NCI-H2029 (cell line): Measurements from ENCODE around the gene ENTPD1.
"Not testable (repeated sequence)": the region's sequence is repeated elsewhere in the genome, so short reads cannot be mapped to it uniquely, and the experiment has no call there.

Experiments
- DNase-seq: peaks from one replicate; lab custom pipeline; 2025; lab: John Stamatoyannopoulos, UW

ENTPD1 gene

DNA sequence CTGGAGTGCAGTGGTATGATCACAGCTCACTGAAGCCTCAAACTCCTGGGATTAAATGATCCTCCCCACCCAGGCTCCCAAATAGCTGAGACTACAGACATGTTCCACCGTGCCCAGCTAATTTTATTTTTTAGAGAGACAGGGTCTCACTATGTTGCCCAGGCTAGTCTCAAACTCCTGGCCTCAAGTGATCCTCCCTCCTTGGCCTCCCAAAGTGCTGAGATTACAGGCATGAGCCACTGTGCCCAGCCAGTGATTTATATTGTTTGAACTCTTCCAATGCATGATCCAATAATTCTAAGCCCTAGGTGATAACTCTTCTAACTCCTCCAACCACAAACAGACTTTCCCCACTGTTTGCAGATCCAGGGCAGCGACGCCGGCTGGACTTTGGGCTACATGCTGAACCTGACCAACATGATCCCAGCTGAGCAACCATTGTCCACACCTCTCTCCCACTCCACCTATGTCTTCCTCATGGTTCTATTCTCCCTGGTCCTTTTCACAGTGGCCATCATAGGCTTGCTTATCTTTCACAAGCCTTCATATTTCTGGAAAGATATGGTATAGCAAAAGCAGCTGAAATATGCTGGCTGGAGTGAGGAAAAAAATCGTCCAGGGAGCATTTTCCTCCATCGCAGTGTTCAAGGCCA is 110.0 kb downstream of the ENTPD1 start:
- DNase-seq, result no peak

DNA sequence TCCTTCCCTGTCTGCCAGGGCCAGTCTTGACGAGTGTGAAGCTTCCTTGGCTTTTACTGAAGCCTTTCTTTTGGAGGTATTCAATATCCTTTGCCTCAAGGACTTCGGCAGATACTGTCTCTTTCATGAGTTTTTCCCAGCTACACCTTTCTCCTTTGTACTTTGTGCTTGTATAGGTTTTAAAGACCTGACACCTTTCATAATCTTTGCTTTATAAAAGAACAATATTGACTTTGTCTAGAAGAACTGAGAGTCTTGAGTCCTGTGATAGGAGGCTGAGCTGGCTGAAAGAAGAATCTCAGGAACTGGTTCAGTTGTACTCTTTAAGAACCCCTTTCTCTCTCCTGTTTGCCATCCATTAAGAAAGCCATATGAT is 110.5 kb downstream of the ENTPD1 start:
- no peak for DNase-seq

DNA sequence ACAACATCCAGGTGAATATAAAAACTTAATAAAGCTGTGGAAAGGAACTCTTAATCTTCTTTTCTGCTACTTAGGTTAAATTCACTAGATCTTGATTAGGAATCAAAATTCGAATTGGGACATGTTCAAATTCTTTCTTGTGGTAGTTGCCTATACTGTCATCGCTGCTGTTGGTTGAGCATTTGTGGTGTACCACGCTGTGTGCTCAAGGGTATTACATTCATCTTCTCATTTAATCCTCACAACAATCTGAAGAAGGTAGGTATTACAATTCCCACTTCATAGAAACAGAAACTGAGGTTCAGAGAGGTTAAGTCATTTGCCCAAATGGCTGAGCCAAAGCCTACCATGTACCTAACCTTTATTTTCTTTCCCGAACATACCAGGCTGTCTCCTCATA is 111.9 kb downstream of the ENTPD1 start:
- no peak for DNase-seq

DNA sequence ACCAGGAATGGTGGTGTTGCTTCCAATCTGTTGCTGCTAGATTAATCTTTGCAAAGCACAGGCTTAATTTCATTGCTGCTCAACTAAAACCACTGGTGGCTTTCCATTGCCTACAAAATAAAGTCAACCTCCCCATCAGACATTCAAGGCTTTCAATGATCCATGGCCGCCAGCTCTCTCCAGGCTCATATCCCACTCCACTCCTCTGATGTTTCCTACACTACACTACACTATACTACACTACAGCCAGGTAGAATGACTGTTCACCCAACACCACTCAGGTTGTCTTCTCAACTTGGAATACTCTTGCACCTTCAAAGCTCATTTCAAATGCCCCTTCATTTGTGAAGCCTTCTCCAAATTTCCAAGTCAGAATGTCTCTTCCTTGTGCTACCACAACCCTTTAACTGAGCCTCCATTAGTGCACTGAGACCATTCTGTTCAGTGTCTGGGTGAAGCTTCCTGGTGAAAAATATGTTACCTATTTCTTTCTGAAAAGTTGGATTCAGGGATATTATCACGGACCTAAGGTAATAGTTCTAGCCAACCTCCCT is 116.3 kb downstream of the ENTPD1 start:
- no peak for DNase-seq

DNA sequence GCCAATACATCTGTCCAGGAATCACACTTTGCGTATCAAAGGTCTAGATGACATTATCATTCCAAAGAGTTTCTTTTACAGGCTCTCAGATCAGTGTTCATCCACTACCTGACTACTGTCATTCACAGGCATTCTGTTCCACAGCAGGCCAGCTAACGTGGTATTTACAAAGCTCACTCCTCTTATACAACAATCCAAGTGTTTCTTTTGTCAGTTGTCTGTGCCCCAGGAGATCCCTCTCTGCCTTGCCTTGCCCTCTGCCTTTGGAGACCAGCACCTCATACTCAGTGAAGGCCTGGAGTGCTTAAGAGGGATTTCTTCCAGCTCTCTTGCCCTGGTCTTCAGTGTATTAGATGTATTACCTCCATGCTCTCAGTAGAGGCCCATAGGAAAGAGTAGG is 117.2 kb downstream of the ENTPD1 start:
- DNase-seq, result no peak

DNA sequence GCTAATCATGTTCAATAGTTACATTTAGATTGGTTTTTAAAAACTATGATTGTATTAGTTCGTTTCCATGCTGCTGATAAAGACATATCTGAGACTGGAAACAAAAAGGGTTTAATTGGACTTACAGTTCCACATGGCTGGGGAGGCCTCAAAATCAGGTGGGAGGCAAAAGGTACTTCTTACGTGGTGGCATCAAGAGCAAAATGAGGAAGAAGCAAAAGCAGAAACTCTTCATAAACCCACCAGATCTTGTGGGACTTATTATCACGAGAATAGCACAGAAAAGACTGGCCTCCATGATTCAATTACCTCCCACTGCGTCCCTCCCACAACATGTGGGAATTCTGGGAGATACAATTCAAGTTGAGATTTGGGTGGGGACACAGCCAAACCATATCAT is 117.7 kb downstream of the ENTPD1 start:
- no peak for DNase-seq

DNA sequence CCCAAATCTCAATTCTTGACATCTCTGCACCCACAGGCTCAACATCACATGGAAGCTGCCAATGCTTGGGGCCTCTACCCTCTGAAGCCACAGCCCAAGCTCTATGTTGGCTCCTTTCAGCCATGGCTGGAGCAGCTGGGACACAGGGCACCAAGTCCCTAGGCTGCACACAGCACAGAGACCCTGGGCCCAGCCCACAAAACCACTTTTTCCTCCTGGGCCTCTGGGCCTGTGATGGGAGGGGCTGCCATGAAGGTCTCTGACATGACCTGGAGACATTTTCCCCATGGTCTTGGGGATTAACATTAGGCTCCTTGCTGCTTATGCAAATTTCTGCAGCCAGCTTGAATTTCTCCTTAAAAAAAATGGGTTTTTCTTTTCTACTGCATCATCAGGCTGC is 118.8 kb downstream of the ENTPD1 start:
- DNase-seq, result not testable (repeated sequence)

DNA sequence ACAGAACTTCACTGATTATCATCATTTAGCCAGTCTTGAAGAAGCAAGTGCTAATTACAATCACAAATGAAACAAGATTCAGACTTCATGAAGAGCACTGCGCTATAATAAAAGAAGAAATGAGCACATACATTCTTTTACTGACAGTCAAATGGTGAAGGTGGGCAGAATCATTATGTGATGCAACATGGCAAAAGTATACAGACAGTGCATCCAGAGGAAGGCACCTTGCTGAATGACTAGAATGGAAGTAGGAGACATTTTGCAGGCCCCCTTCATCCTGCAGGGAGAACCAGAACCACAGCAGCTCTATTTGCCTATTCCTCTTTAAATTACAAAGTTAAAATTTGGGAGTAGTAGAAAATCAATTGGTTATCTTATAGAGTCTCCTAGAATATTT is 120.8 kb downstream of the ENTPD1 start:
- DNase-seq, result no peak

DNA sequence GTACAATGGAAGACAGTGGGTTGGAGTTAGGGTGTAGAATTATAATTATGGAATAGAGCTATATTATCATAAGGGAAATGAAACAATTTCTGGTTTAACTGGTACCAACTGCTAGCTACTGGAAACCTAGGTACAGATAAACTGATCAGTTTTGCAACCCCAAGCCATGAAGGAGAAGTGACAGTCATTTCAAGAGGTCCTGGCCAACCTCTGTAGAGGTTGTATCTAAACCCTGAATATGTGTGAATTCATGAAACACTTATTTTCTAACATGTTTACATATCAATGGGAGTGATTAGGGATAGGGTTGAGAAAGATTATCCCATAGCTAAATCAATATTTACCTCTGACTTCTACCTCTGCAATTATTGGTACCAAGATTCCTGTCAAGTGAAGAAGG is 121.9 kb downstream of the ENTPD1 start:
- DNase-seq, result no peak

DNA sequence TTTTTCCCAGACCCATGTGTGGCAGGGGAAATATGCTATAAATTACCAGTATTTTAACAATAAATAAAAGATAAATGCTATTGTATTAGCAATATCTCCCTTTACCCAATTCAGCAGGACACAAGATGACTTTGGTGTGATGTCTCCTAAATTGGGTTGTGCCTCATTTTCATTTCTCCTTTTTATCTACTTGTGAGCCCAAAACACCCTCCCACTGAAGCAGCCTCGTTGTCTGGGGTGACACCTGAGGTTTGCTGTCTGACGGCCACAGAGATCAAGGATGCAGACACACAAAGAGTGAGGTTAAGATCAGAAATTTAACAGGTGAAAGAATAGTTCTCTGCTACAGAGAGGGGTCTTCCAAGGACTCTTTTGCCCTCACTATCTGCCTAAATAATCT is 124.7 kb downstream of the ENTPD1 start:
- no peak for DNase-seq

DNA sequence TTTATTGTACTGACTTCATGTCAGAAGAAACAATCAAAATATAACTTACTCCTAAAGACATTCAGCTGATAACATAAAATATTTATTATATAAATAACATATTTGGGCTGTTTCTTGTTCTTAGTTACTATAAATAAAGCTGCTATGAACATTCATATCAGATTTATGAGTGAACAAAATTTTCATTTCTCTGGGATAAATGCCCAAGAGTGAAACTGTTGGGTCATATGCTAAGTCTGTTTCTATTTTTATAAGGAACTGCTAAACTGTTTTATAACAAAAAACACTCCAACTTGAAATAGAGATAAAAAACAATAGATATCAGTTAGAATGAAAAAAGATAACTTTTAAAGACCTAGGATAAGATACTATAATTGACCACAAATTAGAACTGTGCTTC is 125.4 kb downstream of the ENTPD1 start:
- no peak for DNase-seq

DNA sequence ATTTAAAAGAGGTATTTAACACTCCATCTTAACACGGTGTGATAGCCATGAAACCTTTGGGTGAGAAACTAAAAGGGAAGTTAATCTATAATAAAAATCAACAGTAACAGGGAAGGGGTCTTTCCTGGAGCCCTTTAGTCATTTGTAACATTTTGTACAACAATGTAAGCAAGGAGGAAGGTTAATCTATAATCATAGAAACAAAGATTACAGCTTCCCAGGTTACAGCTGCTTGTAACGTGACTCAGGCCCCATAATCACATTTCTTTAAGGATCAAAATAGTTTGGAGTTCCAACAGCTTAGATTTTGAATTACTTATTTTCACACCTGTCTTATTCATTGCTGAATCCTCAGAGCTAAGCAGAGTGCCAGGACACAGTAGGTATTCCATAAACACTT is 133.9 kb downstream of the ENTPD1 start:
- no peak for DNase-seq

DNA sequence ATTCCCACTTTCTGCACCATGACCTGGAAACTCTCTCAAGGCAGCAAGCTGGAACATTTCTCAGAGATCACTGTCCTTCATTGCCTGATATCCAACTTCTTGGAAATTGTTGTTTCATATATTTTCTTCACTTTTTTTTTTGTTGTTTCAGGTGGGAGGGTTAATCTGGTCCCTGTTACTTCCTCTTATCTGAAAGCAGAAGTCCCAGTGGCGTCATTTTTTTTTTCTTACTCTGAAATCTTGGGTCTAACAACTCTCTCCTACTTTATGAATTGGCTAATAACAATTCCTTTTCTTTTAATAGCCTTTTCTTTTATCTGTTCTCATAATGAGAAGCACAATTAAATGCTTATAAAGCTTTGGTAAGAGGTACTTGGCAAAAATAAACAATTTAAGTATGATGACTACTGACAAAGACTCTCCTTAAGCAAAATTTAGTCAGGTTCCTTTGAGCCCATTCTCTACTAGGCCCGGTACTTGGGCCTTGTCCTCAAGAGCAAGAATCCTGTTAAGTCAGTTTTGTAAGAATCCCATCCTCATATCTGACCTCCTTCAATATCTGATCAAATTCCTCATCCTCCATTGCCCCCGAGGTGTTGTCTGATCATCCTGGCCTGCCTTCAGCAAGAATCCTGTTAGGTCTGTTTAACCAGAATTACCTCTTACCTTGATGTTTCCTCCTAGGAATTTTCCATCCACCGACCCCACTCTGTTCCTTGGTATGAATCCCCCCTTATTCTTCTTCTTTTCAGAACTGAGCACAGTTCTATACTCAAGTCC is 140.3 kb downstream of the ENTPD1 start:
- no peak for DNase-seq

DNA sequence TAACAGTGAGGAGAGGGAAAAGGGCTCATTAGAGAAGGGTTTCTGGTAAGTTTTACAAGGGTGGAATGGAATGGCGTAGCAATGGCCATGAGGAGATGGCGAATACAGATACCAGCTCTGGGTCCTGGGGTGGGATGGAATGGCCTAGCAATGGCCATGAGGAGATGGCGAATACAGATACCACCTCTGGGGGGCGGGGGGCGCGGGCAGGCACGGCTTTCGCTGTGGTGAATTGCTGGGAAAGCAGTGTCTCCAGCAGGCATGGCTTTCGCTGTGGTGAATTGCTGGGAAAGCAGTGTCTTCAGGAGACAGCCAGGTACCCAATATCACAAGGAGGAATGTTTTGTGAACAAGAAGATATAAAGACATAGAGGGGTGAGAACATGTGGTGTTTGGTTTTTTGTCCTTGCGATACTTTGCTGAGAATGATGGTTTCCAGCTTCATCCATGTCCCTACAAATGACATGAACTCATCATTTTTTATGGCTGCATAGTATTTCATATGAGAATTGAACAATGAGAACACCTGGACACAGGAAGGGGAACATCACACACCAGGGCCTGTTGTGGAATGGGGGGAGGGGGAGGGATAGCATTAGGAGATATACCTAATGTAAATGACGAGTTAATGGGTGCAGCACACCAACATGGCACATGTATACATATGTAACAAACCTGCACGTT is 150.1 kb downstream of the ENTPD1 start:
- DNase-seq, result not testable (repeated sequence)

DNA sequence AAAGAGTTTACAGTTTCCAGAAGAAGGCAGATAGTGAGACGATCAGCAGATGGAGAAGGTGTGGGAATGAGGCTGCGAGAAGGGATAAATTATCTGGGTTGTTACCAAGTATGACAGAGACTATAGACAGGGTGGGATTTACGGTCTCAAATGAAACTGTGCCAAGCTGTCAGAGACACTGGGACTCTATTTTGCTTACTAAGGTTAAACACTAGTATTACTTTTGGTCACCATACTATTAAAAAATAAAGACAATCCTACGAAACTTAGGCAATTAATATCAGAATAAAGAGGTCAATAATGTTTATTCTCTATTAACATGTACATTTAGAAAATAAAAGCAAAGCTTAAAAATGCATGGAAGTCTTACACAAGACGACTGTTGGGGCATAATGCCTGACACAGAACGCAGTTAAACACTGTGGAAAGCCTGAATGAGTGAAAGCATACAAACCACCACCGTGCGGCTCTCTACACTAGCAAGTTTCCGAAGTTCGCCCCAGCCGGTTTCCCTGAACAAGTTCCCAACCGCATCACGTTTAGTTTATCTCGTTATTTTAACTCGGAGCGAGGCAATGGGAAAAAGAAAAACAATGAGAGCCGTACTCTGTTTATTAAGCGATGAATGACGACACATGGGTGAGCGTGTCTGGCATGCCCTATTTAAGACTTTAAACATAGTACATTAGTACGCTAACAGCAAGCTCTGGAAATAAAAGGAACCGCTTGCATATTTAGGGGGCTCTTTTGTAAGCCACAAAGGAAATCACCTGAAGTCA is 150.9 kb downstream of the ENTPD1 start:
- DNase-seq, result no peak

DNA sequence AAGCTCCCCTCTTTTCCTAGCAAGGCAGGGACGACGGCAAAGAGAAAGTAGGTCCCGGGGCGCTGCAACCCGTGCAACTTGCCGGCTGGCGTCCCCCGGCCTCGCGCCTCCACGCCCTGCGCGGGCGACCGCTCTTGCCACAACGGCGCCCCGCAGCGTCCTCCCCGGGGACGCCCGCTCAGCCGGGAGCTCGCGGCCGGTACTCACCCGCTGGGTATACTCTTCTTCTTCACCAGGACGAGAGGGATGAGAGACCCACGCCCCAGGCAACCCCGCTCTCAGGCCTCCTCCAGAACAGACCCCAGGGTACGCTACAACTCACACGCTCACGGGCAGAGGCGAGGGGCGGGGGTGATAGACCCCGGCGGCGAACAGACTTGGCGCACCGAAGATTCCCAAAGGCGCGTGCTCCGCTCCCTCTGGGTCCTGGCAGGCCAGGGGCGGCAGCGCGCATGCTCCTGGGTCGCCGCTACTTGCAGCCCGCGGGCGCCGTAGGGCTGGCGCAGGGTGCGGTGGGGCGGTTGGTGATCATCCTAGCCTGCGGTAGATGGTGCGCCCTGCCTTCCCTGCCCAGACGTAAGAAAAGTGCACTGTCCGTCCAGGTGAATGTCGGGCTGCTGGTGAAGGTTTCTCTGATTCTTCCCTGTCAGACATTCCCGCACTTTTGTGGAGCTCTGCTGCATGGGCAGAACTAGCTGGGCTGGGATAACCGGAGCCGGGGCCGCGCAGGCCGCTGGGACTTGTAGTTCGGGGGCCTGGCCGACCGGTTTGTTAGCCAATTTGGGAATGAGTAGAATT is 151.7 kb downstream of the ENTPD1 start, which contains the start of gene CC2D2B:
CC2D2B (plus strand) TSS at position 520 of the 798 bp plus-strand sequence. CDS start 3,349 bp downstream, outside the sequence.
- peak; percentile 22 for DNase-seq

DNA sequence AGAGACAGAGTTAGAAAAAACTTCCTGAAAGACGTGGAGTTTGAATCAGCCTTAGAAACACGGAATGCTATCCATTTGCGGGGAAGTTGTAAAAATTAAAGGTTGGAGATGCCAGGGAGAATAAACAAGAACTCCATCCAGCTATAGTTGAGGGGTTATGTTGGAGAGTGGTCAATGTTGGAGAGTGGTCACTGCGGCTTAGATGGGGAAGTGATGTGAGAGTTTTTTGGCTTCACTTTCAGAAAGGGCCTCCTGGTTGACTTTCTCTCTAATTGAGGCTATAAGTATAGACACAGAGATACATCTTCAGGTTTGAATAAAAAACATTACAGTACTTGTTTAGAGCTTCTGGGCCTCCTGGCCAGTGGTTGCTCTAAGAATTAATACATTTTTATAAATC is 152.5 kb downstream of the ENTPD1 start:
- no peak for DNase-seq

DNA sequence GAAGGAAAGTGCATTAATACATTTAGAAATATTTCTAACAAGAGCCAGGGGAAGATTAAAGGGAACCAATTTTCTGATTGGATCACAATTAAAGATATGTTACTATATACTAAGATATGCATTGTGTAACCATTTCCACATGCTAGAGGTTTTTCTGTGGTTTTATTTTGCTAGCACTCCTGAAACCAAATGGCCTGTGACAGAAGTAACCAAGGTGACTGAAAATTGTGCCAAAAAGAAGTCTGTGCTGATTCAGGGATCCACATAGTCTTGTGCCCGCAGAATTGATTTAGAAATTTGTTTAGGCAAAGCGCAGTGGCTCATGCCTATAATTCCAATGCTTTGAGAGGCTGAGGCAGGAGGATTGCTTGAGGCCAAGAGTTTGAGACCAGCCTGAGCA is 153.6 kb downstream of the ENTPD1 start:
- DNase-seq, result no peak

DNA sequence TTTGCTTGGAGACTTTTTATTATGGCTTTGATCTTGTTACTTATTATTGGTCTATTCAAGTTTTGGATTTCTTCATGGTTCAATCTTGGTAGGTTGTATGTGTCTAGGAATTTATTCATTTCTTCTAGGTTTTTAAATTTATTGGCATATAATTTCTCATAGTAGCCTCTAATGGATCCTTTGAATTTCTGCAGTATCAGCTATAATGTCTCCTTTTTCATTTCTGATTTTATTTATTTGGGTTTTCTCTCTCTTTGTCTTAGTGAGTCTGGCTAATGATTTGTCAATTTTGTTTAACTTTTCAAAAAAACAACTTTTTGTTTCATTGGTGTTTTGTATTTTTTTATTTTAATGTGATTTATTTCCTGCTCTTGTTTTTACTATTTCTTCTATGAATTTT is 160.1 kb downstream of the ENTPD1 start:
- DNase-seq, result not testable (repeated sequence)
